T-helper 1 cell treated with Interleukin-12 subunit alpha and Interleukin-12 subunit beta and Interleukin-4 antibody, amounts not matched to agents 30 μg/mL and 1 μg/mL, for 36 hours (primary cell): ENCODE results near the gene CDK19.

Experiments
- H3K27ac Mint-ChIP-seq: one replicate; pipeline ENCODE4 v1.8.0; 2021; ENCODE audit warnings: mild to moderate bottlenecking, mixed read lengths
- H3K27me3 Mint-ChIP-seq: one replicate; pipeline ENCODE4 v1.8.0; 2021; ENCODE audit warnings: low read depth, mixed read lengths
- H3K36me3 Mint-ChIP-seq: one replicate; pipeline ENCODE4 v1.8.0; 2021; ENCODE audit warnings: low read depth, mixed read lengths
- H3K4me1 Mint-ChIP-seq: one replicate; pipeline ENCODE4 v1.8.0; 2021; ENCODE audit warnings: low read depth, mixed read lengths
- H3K4me3 Mint-ChIP-seq: one replicate; pipeline ENCODE4 v1.8.0; 2021; ENCODE audit warnings: mild to moderate bottlenecking, moderate library complexity, mixed read lengths
- H3K9me3 Mint-ChIP-seq: one replicate; pipeline ENCODE4 v1.8.0; 2021; ENCODE audit warnings: mixed read lengths

CDK19 gene

DNA sequence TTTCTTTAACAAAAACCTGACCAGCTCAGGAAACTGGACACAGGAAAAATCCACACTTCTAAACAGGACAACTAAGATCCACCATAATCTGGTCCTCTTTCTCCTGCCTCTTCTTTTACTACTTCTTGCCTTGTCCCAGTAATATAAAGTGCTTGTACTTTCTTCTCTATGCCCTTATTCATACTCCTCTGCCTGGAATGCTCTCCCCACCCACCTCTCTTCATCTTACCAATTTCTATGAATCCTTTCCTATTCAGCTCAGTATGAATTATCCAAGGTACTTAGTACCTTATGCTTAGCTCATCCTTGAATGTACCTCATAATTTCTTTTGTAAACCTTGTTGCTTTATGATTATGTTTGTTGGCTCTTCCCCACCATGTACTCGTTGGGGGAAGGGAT lies 159.4 kb downstream of the CDK19 start:
- H3K4me1 Mint-ChIP-seq = peaks cover 2% of the 10 kb centered on the region
- peaks cover 6% of the 10 kb centered on the region for H3K36me3 Mint-ChIP-seq
- H3K9me3 Mint-ChIP-seq = no peaks in the 10 kb centered on the region
- no peaks in the 10 kb centered on the region for H3K27me3 Mint-ChIP-seq
- H3K4me3 Mint-ChIP-seq = no peak overlapping the region
- no peak overlapping the region for H3K27ac Mint-ChIP-seq

DNA sequence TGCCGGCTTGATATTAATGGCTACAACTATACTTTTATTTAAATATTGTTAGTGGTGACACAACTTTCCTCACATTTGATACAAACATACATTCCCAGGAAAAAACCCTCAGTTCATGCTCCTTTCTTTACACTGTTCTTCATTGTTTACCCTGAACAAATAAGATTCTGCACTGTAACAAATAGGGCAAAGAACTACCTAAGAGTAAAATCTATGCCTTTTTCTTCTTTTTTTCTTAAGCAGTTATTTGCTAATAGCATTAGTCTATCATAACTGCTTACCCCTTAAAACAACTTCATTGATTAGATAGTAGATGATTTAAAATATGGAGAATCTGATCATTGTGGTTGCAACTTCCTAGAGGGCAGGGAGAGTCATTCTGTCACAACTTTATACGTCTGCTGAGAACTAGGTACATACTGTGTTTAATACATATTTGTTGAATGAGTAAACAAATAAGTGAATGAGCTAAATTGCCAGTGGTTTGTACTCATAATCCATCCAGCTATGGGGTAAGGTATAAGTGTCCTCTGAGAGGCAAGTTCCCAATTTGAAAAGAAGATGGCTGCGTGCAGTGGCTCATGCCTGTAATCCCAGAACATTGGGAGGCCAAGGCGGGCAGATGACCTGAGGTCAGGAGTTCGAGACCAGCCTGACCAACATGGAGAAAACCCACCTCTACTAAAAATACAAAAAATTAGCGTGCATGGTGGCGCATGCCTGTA lies 161.0 kb downstream of the CDK19 start:
- no peaks in the 10 kb centered on the region for H3K27me3 Mint-ChIP-seq
- no peaks in the 10 kb centered on the region for H3K9me3 Mint-ChIP-seq
- peaks cover 4% of the 10 kb centered on the region for H3K4me1 Mint-ChIP-seq
- H3K4me3 Mint-ChIP-seq = no peak overlapping the region
- H3K27ac Mint-ChIP-seq = no peak overlapping the region
- H3K36me3 Mint-ChIP-seq = peaks cover 5% of the 10 kb centered on the region

DNA sequence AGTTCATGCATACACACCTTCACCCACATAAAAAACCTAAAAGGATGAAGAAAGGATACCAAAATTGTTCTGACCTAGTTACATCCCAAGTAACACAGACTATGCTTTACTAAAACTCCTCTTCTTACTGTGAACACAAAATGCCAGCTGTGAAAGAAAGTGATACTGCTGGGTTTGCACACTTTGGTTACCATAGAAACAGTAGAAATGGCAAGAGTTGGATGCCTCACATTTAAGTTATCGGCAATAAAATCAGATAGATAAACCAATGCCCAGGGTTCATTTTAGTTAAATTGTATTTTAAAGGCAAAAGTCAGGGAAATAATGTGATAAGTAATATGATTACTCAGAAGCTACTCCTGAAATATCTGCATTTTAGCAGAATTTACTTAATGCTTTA lies 161.9 kb downstream of the CDK19 start:
- Mint-ChIP-seq H3K27me3 (no peaks in the 10 kb centered on the region), H3K36me3 (peaks cover 5% of the 10 kb centered on the region), H3K4me1 (peaks cover 4% of the 10 kb centered on the region), H3K27ac (no peak overlapping the region), H3K9me3 (no peaks in the 10 kb centered on the region), H3K4me3 (no peak overlapping the region)

DNA sequence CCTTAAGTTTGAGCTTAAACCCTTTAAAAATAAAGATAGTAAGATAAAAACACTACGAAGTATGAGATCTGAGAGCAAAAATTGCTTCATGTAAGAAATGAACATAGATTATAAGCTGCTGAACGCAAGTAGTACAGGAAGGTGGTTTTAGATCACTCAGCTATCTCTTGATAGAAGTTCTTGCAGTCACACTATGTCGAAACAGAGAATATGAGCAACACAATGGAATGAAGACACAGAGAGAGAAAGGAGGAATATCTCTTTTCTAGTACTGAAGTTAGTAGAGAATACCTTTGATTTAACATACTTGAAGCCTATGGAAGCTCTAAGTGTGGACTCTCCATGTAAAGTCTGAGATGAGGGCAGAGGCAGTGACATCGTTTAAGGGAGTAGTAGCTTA lies 162.7 kb downstream of the CDK19 start:
- H3K9me3 Mint-ChIP-seq = no peaks in the 10 kb centered on the region

DNA sequence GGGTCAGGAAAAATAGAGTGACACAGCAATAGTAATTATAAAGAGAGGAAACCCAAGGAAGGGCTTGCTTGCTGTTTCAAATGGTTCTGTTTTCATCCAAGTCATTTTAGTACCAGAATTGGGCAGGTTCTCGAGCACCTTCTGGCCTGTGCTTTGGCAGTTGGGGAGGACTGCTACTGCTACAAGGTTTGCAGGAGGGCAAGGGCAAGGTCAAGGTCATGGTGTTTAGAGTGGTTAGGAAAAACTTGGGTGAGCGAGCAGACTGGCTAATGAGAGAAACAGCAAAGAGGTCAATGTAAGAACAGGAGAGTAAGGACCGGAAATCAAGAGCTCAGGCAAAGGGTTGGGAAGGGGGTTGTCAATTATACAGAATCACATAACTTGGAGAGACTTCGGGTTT lies 164.5 kb downstream of the CDK19 start:
- H3K4me3 Mint-ChIP-seq = no peak overlapping the region
- peaks cover 6% of the 10 kb centered on the region for H3K36me3 Mint-ChIP-seq
- H3K9me3 Mint-ChIP-seq = no peaks in the 10 kb centered on the region
- no peak overlapping the region for H3K27ac Mint-ChIP-seq
- H3K27me3 Mint-ChIP-seq = no peaks in the 10 kb centered on the region
- H3K4me1 Mint-ChIP-seq = peaks cover 9% of the 10 kb centered on the region

More for the DNA sequence above, 162.7 kb downstream of the CDK19 start:
- no peak overlapping the region for H3K4me3 Mint-ChIP-seq
- no peaks in the 10 kb centered on the region for H3K27me3 Mint-ChIP-seq
- H3K4me1 Mint-ChIP-seq = peaks cover 7% of the 10 kb centered on the region
- H3K36me3 Mint-ChIP-seq = peaks cover 5% of the 10 kb centered on the region
- no peak overlapping the region for H3K27ac Mint-ChIP-seq

DNA sequence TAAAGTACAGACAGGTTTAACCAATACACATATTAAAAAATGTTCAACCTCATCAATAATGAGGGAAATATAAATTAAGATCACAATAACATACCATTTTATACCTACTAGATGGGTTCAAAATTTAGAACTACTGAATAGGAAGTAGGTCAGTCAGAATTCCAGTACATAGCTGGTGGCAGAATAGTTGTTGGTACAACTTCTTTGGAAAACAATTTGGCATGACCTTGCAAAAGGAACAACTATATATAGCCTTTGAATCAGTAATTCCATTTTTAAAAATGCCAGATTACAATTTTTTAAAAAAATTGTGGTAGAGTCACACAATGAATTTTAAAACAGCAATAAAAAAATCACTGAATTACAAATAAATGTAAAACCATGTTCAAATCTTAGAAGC lies 165.6 kb downstream of the CDK19 start:
- no peaks in the 10 kb centered on the region for H3K9me3 Mint-ChIP-seq
- peaks cover 5% of the 10 kb centered on the region for H3K36me3 Mint-ChIP-seq
- no peaks in the 10 kb centered on the region for H3K27me3 Mint-ChIP-seq
- no peak overlapping the region for H3K4me3 Mint-ChIP-seq
- H3K27ac Mint-ChIP-seq = no peak overlapping the region
- peaks cover 9% of the 10 kb centered on the region for H3K4me1 Mint-ChIP-seq

DNA sequence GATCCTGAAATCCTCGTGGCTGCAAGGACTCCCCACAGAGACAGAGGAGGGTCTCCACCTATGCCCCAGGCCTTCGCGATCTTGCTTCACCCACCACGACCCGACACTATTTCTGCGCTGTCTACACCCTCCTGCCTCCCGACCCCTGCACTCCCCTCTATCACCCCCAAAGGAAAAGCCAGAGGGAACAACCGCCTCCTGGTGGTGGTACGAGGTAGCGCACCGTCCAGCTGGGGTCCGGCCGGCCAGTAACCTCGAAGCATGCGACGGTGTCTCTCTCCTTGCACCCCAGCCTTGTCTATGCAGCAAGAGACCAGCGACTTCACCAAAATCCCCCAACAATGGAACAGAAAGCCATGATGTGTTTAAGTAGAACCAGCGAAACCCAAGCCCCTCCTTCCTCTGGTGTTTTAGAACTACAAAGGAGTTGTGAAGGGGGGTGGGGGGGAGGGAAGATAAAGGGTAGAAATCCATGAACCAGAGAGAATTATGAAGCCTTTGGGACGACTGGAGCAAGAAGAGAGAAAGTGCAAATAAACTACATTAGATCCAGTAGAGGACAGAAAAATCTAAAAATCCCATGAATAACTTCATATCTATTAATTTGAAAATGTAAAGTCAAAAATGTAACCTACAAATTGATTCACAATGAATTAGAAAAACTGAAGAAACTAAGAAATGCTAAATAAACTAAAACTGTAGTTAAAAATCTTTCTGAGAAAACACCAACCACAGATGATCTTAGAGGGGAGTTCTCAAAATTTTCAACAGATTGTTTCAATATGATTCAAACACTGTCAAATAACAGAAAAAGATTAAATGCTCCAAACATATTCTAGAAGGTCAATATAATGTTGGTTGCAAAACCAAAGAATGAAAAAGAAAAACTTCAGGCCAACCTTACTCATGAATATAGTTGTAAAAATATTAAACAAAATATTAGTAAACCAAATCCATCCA lies 168.0 kb downstream of the CDK19 start:
- no peak overlapping the region for H3K4me3 Mint-ChIP-seq

DNA sequence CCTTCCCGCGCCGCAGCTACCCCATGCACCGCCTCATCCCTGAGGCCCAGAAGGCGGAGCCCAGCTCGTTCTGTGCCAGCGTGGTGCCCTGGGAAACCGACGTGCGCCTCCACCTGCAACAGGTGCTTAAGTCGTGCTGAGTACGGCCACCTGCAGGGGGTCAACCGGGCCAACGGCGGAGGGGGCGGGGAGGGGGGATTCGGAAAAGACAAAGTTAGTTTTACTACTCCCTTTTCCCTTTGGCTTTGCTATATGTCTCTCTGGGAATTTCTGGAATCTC lies 168.9 kb downstream of the CDK19 start:
- no peak overlapping the region for H3K4me3 Mint-ChIP-seq
- H3K4me1 Mint-ChIP-seq = peaks cover 8% of the 10 kb centered on the region
- H3K9me3 Mint-ChIP-seq = no peaks in the 10 kb centered on the region

More for the DNA sequence above, 168.0 kb downstream of the CDK19 start:
- Mint-ChIP-seq H3K27ac (peak overlapping the region; percentile 26), H3K4me1 (peaks cover 8% of the 10 kb centered on the region), H3K36me3 (peaks cover 7% of the 10 kb centered on the region), H3K27me3 (no peaks in the 10 kb centered on the region), H3K9me3 (no peaks in the 10 kb centered on the region)

DNA sequence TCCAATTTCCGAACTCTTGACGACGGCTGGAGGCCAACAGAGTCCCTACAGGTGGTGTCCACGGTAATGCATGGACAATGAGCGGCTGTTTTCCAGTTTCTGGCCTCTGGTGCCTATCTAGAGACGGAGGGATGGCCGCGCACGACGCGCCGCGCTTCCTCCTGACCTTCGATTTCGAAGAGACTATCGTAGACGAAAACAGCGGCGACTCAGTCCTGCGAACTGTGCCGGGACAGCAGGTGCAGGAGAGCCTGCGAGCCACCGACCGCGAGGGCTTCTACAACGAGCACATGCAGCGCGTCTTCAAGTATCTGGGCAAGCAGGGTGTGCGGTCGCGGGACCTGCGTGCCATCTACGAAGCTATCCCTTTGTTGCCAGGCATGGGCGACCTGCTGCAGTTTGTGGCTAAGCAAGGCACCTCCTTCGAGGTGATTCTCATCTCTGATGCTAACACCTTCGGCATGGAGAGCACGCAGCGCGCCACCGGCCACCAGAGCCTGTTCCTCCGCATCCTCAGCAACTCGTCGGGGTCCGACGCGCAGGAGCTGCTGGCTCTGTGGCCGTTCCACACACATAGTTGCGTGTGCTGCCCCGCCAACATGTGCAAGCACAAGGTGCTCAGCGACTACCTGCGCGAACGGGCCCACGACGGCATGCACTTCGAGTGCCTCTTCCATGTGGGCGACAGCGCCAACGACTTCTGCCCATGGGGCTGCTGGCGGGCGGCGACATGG lies 169.4 kb downstream of the CDK19 start:
- Mint-ChIP-seq H3K27me3 (no peaks in the 10 kb centered on the region), H3K36me3 (peaks cover 7% of the 10 kb centered on the region), H3K4me1 (peaks cover 7% of the 10 kb centered on the region), H3K27ac (no peak overlapping the region), H3K4me3 (no peak overlapping the region), H3K9me3 (no peaks in the 10 kb centered on the region)

More for the DNA sequence above, 168.9 kb downstream of the CDK19 start:
- no peaks in the 10 kb centered on the region for H3K27me3 Mint-ChIP-seq
- H3K36me3 Mint-ChIP-seq = peaks cover 7% of the 10 kb centered on the region
- H3K27ac Mint-ChIP-seq = no peak overlapping the region

DNA sequence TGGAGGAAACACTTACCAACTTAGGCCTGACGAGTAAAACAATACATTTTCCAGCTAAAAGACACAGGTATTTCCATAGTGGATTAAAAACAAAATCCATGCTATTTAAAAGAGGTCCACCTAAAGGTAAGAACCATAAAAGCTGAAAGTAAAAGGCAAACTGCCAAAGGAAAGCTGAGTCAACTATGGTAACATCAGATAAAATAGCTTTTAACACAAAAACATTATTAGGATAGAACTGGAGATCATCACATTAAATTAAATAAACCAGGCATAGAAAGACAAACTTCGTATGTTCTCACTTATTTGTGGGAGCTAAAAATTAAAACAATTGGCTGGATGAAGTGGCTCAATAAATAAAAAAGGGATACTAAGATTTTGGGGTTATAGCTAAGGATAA lies 172.1 kb downstream of the CDK19 start:
- Mint-ChIP-seq H3K36me3 (peaks cover 14% of the 10 kb centered on the region), H3K27me3 (no peaks in the 10 kb centered on the region), H3K27ac (no peak overlapping the region), H3K4me1 (peaks cover 6% of the 10 kb centered on the region), H3K9me3 (no peaks in the 10 kb centered on the region), H3K4me3 (no peak overlapping the region)

DNA sequence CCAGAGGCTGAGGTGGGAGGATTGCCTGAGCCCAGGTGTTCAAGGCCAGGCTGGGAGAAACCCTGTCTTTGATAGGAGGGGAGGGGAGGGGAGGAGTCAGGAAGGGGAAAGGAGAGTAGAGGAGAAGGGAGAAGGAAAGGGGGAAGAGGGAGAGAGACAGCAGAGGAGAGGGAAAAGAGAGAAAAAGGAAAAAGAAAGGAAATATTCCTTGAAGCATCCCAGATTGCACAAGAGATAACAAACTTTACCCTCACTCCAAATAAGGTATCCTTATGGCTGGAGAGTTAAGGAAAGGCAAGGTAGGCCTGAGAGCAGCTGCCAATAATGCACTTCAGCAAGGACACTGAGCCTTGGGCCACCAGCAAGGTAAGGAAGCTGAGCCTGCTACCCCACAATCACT lies 172.6 kb downstream of the CDK19 start:
- Mint-ChIP-seq H3K4me1 (peaks cover 3% of the 10 kb centered on the region), H3K36me3 (peaks cover 14% of the 10 kb centered on the region), H3K9me3 (no peaks in the 10 kb centered on the region), H3K27ac (no peak overlapping the region), H3K4me3 (no peak overlapping the region), H3K27me3 (no peaks in the 10 kb centered on the region)

DNA sequence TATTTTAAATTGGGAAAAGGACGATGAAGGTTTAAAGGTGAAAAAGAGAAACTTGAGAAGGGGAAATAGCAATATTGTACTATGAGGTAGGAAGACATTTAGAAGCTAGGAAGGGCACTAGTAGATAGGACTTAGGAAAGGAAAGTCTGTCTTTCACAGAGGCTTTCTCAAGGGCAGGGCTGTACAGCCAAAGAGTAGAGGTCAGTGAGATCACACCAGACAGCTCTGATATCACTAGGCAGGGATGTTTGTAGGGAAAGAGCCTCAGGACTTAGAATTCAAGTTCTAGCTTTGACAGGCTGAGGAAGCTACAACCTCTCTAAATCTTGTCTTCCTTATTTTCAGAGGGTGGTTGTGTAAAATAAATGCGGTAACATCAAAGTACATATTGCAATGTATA lies 178.5 kb downstream of the CDK19 start:
- Mint-ChIP-seq H3K9me3 (no peaks in the 10 kb centered on the region), H3K4me1 (no peaks in the 10 kb centered on the region), H3K4me3 (no peak overlapping the region), H3K27ac (no peak overlapping the region), H3K36me3 (peaks cover 11% of the 10 kb centered on the region), H3K27me3 (no peaks in the 10 kb centered on the region)

DNA sequence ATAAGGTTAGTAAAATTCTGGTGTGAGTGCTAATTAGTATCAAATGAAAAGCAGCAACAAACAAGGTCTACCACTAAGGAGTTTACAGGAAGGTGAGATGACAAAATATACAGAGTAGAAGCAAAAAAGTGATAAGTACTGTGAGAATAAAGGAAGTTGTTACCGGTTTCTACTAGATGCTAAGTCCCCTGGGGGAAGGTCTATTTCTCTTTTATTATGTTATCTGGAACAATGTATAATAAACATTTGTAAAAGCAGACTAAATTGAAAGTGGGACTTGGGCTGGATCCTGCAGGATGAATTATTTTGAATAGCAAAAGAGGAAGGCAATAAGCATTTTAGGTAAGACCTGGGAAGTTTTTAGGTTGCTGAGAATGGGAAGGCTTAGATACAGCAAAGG lies 180.2 kb downstream of the CDK19 start:
- H3K4me1 Mint-ChIP-seq = no peaks in the 10 kb centered on the region
- H3K27me3 Mint-ChIP-seq = no peaks in the 10 kb centered on the region
- H3K27ac Mint-ChIP-seq = no peak overlapping the region
- H3K4me3 Mint-ChIP-seq = no peak overlapping the region
- peaks cover 7% of the 10 kb centered on the region for H3K36me3 Mint-ChIP-seq
- H3K9me3 Mint-ChIP-seq = no peaks in the 10 kb centered on the region

DNA sequence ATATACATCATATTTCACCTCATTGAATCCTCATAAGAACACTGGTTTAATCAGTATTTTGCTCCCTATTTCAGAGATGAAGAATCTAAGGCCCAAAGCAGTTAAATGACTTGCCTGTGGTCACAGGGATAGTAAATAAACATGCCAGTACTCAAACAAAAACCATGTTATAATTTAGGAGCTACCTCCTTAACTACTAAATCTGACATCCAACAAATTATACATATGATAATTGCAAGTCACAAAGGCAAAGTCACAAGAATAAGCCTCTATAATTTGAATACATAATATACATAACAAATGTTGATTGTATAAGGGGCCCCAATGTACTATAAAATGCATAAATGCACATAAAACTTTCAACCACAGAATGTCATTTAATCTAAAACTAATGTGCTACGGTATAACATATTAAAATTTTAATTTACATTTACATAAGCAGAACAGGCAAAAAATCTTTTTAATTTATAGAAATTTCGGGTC lies 181.5 kb downstream of the CDK19 start:
- no peaks in the 10 kb centered on the region for H3K4me1 Mint-ChIP-seq
- peaks cover 3% of the 10 kb centered on the region for H3K36me3 Mint-ChIP-seq
- no peak overlapping the region for H3K4me3 Mint-ChIP-seq
- no peak overlapping the region for H3K27ac Mint-ChIP-seq
- H3K27me3 Mint-ChIP-seq = no peaks in the 10 kb centered on the region
- H3K9me3 Mint-ChIP-seq = no peaks in the 10 kb centered on the region
